ENCODE results near the gene COTL1.

GRCh38 chr16:84588991-84589390, 28.9 kb downstream of the COTL1 start:
- TF ChIP-seq CTCF (IDR thresholded peaks at IDR 0.05) (no peak), CHD2 (IDR thresholded peaks at IDR 0.05; ENCODE audit: low read length, partially characterized antibody) (no peak), TP53 (CRISPR knock-in tag; IDR thresholded peaks at IDR 0.05) (no peak), REST (IDR thresholded peaks at IDR 0.05) (no peak), MAX (IDR thresholded peaks at IDR 0.05) (no peak)

Data from A549 (cell line).